Hepatocyte (in vitro differentiated cells): ENCODE results near the gene RXRA.

ENCODE experiments used
- EZH2 ChIP-seq: fragments of 200-600 bp; sonication (generic); IDR thresholded peaks from 2 replicates; pipeline ENCODE4 v1.6.1; 2016; ENCODE audit warnings: antibody characterized with exemption, mild to moderate bottlenecking, borderline replicate concordance
- TF ChIP-seq, protein P1 (sequence below): fragments of 200-600 bp; sonication (generic); IDR thresholded peaks from 2 replicates; pipeline ENCODE4 v1.5.1; 2016; ENCODE audit warnings: antibody characterized with exemption, mild to moderate bottlenecking; ENCODE audit not compliant: poor library complexity

DNA sequence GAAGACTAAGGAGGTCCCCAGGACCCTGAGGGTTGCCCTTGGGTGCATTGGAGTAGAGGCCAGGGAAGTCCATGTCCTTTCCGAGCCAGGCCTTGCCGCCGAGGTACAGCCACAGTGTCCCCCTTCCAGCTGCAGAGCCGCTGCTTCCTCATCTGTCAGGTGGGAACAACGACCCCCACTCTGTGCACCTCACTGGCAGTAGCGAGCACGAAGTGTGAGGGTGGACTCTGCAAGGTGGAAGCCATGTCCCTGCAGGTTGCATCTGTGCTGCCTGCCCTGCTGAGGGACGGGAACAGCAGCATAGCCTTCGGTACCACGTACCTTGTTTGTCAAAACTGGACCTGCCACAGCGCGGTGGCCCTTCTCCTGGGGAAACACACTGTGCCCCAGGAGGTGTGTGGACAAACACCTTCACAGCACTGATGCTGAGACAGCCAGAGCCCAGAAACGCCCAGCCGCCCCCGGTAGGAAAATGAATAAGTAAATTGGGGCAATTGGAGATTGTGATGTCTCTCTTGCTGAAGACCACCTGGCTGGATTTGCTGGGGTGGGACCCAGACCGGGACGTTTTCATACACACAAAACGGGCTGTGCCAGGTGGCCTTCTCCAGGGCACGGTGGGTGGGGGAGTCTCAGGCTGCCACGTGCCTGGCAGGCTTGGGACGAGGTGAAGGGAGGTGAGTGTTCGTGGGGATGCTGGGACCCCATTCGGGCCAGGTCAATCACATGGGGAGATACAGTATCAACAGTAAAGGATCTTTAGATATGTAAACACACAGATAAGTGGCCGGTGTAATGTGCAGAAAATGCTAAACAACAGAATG is 157.3 kb downstream of the RXRA start:
- TF ChIP-seq, protein P1, sequence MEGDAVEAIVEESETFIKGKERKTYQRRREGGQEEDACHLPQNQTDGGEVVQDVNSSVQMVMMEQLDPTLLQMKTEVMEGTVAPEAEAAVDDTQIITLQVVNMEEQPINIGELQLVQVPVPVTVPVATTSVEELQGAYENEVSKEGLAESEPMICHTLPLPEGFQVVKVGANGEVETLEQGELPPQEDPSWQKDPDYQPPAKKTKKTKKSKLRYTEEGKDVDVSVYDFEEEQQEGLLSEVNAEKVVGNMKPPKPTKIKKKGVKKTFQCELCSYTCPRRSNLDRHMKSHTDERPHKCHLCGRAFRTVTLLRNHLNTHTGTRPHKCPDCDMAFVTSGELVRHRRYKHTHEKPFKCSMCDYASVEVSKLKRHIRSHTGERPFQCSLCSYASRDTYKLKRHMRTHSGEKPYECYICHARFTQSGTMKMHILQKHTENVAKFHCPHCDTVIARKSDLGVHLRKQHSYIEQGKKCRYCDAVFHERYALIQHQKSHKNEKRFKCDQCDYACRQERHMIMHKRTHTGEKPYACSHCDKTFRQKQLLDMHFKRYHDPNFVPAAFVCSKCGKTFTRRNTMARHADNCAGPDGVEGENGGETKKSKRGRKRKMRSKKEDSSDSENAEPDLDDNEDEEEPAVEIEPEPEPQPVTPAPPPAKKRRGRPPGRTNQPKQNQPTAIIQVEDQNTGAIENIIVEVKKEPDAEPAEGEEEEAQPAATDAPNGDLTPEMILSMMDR: no peak
- no peak for TF ChIP-seq EZH2
